Measurements from ENCODE around the gene GABRR1.
"Not testable (repeated sequence)": the region's sequence is repeated elsewhere in the genome, so short reads cannot be mapped to it uniquely, and the experiment has no call there.

The GABRR1 gene

DNA sequence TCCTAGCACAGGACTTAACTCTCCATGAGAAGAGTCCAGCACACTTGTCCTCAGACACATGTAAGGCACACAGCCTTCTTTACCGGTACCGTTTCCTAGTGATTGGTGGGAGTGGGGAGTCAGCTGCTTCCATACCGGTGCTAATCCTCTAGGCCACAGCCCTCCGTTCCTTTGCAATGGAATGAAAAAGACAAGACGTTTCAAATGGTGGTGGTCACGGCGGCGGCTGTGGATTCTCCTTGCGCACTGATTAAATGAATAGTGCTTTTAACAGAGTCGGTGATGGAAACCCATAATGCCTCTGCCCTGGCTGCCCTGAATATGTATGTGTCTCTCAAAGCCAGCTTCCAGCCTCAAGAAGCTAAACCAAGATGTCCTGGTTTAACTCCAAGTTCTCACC lies 34.8 kb upstream of the GABRR1 start:
- H3K4me1 ChIP-seq (ENCODE audit: control insufficient read depth in 1 of 2, insufficient read depth in 2 of 2, low read length in 2 of 2) = no peaks in the 10 kb centered on the region
- H3K9me3 ChIP-seq (ENCODE audit: control insufficient read depth in 1 of 2, low read length in 2 of 2) = no peaks in the 10 kb centered on the region
- no peaks in the 10 kb centered on the region for H3K36me3 ChIP-seq (ENCODE audit: control insufficient read depth in 1 of 2, insufficient read depth in 2 of 2, low read length in 2 of 2)
- no peaks in the 10 kb centered on the region for H3K27me3 ChIP-seq (ENCODE audit: control insufficient read depth in 1 of 2, insufficient read depth in 2 of 2, low read length in 2 of 2)
- no peak overlapping the region for H3K27ac ChIP-seq (ENCODE audit: low read depth, low read length)
- H3K9ac ChIP-seq (ENCODE audit: low read depth in 1 of 2, low read length in 2 of 2) = no peak overlapping the region
- no peak overlapping the region for H3K4me3 ChIP-seq (ENCODE audit: low read depth in 1 of 2, low read length in 2 of 2)

DNA sequence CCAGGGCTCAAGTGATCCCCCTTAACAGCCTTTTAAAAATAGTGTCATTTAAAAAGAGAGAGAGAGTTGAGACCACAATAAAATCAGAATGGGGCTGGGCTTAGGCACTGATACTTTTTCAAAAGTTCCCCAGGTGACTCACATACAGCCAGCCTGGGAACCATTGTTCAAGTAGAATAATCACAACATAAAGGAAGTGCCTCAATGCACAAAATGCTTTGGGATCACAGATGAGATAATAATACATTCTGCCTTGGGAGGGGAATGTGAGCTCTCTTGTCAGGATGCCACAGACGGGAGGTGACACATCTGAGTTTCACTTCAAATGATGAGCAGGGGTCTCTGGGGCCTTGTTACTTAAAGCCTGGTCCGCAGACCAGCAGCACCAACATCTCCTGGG lies 34.0 kb upstream of the GABRR1 start:
- Histone ChIP-seq H3K27me3 (ENCODE audit: control insufficient read depth in 1 of 2, insufficient read depth in 2 of 2, low read length in 2 of 2) (no peaks in the 10 kb centered on the region), H3K36me3 (ENCODE audit: control insufficient read depth in 1 of 2, insufficient read depth in 2 of 2, low read length in 2 of 2) (no peaks in the 10 kb centered on the region), H3K9me3 (ENCODE audit: control insufficient read depth in 1 of 2, low read length in 2 of 2) (no peaks in the 10 kb centered on the region), H3K4me1 (ENCODE audit: control insufficient read depth in 1 of 2, insufficient read depth in 2 of 2, low read length in 2 of 2) (no peaks in the 10 kb centered on the region), H3K27ac (ENCODE audit: low read depth, low read length) (no peak overlapping the region), H3K9ac (ENCODE audit: low read depth in 1 of 2, low read length in 2 of 2) (no peak overlapping the region), H3K4me3 (ENCODE audit: low read depth in 1 of 2, low read length in 2 of 2) (no peak overlapping the region)

DNA sequence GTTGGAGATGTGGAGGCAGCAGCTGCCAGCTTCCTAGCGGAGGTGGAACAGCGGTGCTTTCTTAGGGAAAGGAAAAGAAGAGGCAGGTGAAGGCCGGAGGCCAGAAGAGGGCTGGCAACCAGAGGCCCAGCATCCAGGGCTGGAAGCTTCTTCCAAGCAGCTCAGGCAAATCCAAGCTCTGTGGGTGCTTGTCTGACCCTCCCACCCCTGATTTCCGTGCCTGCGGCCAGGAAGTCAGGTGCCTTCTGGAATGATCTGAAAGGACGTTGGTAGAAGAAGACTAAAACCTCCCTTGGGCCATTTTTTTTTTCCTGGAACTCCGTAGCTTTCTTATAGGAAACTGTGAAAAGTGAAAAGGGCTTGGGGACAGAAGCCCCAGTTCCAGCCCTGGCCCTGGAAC lies 33.1 kb upstream of the GABRR1 start:
- H3K27ac ChIP-seq (ENCODE audit: low read depth, low read length) = no peak overlapping the region
- H3K9ac ChIP-seq (ENCODE audit: low read depth in 1 of 2, low read length in 2 of 2) = no peak overlapping the region
- H3K4me3 ChIP-seq (ENCODE audit: low read depth in 1 of 2, low read length in 2 of 2) = no peak overlapping the region
- no peaks in the 10 kb centered on the region for H3K36me3 ChIP-seq (ENCODE audit: control insufficient read depth in 1 of 2, insufficient read depth in 2 of 2, low read length in 2 of 2)
- no peaks in the 10 kb centered on the region for H3K9me3 ChIP-seq (ENCODE audit: control insufficient read depth in 1 of 2, low read length in 2 of 2)
- no peaks in the 10 kb centered on the region for H3K27me3 ChIP-seq (ENCODE audit: control insufficient read depth in 1 of 2, insufficient read depth in 2 of 2, low read length in 2 of 2)
- no peaks in the 10 kb centered on the region for H3K4me1 ChIP-seq (ENCODE audit: control insufficient read depth in 1 of 2, insufficient read depth in 2 of 2, low read length in 2 of 2)

DNA sequence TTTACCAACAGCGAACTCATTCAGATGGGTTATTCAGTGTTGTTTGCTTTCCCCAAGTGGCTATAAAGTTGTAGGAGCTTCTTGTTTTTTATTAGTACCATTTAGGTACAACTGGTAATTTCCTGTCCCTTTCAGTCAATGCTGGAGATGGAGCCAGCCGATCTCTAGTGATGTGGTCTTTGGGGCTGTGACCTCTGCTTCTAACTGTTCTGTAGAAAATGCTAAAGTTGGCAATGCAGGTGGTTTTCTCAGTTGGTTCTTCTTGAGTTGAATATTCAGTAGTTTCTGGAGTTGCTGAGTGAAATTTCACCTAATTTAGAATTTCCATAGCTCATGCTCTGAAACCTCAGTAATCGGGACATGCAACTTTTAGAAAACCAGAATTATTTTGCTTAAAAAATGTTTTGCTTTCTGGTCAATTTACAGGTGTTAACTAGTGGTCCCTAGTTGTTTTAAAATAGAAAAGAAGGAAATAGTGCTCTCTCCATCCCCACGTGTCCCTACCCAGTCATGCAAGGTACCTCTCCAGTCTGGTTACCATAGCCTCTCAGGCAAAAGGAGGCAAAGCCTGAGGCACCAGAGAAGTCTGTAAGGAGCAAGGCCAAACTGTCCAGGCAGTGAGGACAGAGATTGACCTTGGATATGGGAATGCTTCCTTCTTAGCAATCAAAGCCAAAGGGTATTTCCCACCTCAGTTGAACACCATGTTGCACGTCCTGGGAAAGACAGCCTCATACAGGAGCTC lies 27.3 kb upstream of the GABRR1 start:
- Histone ChIP-seq H3K27me3 (ENCODE audit: control insufficient read depth in 1 of 2, insufficient read depth in 2 of 2, low read length in 2 of 2) (no peaks in the 10 kb centered on the region), H3K4me1 (ENCODE audit: control insufficient read depth in 1 of 2, insufficient read depth in 2 of 2, low read length in 2 of 2) (peaks cover 0 to 3% of the 10 kb centered on the region in 2 donors), H3K36me3 (ENCODE audit: control insufficient read depth in 1 of 2, insufficient read depth in 2 of 2, low read length in 2 of 2) (no peaks in the 10 kb centered on the region), H3K27ac (ENCODE audit: low read depth, low read length) (no peak overlapping the region), H3K4me3 (ENCODE audit: low read depth in 1 of 2, low read length in 2 of 2) (no peak overlapping the region), H3K9ac (ENCODE audit: low read depth in 1 of 2, low read length in 2 of 2) (no peak overlapping the region), H3K9me3 (ENCODE audit: control insufficient read depth in 1 of 2, low read length in 2 of 2) (no peaks in the 10 kb centered on the region)

DNA sequence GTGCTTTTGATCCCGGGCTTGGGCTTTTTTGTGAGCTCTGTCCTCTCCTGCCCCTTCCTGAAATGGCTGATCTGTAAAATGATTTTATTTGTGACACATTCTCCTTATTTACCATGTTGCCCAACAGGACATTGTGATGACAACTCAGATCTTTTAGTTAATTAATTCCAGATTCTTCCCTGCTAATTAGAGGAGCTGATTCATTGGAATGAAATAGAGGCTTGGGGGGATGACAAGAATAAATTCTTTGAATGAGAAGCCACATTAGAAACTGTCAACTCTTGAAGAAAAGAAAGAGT lies 26.1 kb upstream of the GABRR1 start:
- H3K9me3 ChIP-seq (ENCODE audit: control insufficient read depth in 1 of 2, low read length in 2 of 2) = no peaks in the 10 kb centered on the region
- H3K4me3 ChIP-seq (ENCODE audit: low read depth in 1 of 2, low read length in 2 of 2) = no peak overlapping the region
- no peaks in the 10 kb centered on the region for H3K36me3 ChIP-seq (ENCODE audit: control insufficient read depth in 1 of 2, insufficient read depth in 2 of 2, low read length in 2 of 2)
- H3K9ac ChIP-seq (ENCODE audit: low read depth in 1 of 2, low read length in 2 of 2) = no peak overlapping the region
- H3K27me3 ChIP-seq (ENCODE audit: control insufficient read depth in 1 of 2, insufficient read depth in 2 of 2, low read length in 2 of 2) = no peaks in the 10 kb centered on the region
- no peak overlapping the region for H3K27ac ChIP-seq (ENCODE audit: low read depth, low read length)
- peaks cover 0 to 3% of the 10 kb centered on the region in 2 donors for H3K4me1 ChIP-seq (ENCODE audit: control insufficient read depth in 1 of 2, insufficient read depth in 2 of 2, low read length in 2 of 2)

DNA sequence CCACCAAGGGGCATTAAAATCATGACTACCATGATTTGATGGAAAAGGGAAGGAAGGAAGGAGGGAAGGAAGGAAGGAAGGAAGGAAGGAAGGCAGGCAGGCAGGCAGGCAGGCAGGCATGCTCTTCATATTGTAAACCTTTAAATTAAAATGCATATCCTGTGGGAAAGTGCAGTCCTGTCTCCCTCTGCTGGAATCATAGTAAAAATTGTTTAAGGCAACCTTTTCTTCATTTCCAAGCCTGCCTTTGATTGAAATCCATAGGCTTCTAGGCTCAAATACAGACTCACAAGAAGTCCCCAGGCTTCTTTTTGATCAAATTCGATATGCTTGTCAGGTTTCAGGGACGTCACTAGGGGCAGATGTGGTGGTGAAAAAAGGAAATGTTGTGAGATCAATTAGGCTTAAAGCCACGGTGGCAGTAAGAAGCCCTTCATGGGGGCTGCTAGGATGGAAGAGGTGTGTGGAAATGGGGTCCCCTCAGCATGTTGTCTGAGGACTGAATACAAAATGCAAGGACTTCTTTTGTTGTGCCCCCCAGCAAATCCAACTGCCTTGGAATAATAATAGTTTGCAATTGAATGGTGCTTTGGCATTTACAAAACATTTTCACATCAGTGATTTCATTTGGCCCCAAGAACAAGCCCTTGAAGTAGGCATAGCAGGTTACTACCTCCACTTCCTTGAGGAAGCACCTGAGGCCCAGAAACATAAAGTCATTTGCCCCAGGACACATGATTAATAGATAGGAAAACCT lies 25.6 kb upstream of the GABRR1 start:
- Histone ChIP-seq H3K27me3 (ENCODE audit: control insufficient read depth in 1 of 2, insufficient read depth in 2 of 2, low read length in 2 of 2) (no peaks in the 10 kb centered on the region), H3K9me3 (ENCODE audit: control insufficient read depth in 1 of 2, low read length in 2 of 2) (no peaks in the 10 kb centered on the region), H3K9ac (ENCODE audit: low read depth in 1 of 2, low read length in 2 of 2) (no peak overlapping the region), H3K4me1 (ENCODE audit: control insufficient read depth in 1 of 2, insufficient read depth in 2 of 2, low read length in 2 of 2) (peaks cover 0 to 3% of the 10 kb centered on the region in 2 donors), H3K4me3 (ENCODE audit: low read depth in 1 of 2, low read length in 2 of 2) (no peak overlapping the region), H3K27ac (ENCODE audit: low read depth, low read length) (no peak overlapping the region), H3K36me3 (ENCODE audit: control insufficient read depth in 1 of 2, insufficient read depth in 2 of 2, low read length in 2 of 2) (no peaks in the 10 kb centered on the region)

DNA sequence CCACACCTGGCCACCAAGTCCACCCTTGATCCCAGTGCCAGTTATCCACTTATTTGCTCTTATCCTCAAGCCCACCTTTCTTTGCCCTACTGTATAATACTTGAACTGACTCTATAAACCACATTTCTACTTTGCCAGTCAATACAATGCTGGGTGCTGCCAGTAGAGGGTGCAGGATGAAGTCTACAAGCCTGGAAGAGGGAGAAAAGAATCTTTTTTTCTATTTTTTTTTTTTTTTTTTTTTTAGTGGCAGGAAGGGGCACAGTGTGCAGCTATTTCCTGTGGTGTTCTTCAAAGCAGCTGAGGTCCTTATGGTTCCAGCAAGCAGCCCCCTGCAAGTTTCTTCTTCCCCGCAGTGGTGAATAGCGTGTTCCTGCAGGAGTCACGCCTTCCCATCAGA lies 22.2 kb upstream of the GABRR1 start:
- no peak overlapping the region for H3K27ac ChIP-seq (ENCODE audit: low read depth, low read length)
- no peak overlapping the region for H3K4me3 ChIP-seq (ENCODE audit: low read depth in 1 of 2, low read length in 2 of 2)
- no peaks in the 10 kb centered on the region for H3K9me3 ChIP-seq (ENCODE audit: control insufficient read depth in 1 of 2, low read length in 2 of 2)

DNA sequence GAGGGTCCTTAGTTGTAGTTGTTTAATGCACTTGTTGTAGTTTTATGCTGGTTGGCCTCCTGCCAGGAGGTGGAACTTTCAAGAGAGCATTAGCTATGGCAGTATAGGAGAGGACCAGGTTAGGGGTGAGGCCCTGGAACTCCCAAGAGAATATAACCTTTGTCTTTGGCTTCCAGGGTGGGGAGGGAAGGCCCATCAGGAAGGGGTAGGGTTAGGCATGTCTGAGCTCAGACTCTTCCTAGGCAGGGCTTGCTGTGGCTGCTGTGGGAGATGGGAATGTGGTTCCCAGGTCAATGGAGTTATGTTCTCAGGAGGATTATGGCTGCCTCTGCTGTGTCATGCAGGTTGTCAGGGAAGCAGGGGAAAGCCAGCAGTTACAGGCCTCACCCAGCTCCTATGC lies 20.0 kb upstream of the GABRR1 start:
- Histone ChIP-seq H3K4me1 (ENCODE audit: control insufficient read depth in 1 of 2, insufficient read depth in 2 of 2, low read length in 2 of 2) (peaks cover 0 to 4% of the 10 kb centered on the region in 2 donors), H3K4me3 (ENCODE audit: low read depth in 1 of 2, low read length in 2 of 2) (no peak overlapping the region), H3K27ac (ENCODE audit: low read depth, low read length) (no peak overlapping the region), H3K27me3 (ENCODE audit: control insufficient read depth in 1 of 2, insufficient read depth in 2 of 2, low read length in 2 of 2) (no peaks in the 10 kb centered on the region), H3K9me3 (ENCODE audit: control insufficient read depth in 1 of 2, low read length in 2 of 2) (no peaks in the 10 kb centered on the region), H3K36me3 (ENCODE audit: control insufficient read depth in 1 of 2, insufficient read depth in 2 of 2, low read length in 2 of 2) (no peaks in the 10 kb centered on the region), H3K9ac (ENCODE audit: low read depth in 1 of 2, low read length in 2 of 2) (no peak overlapping the region)

More for the DNA sequence above, 22.2 kb upstream of the GABRR1 start:
- Histone ChIP-seq H3K9ac (ENCODE audit: low read depth in 1 of 2, low read length in 2 of 2) (no peak overlapping the region), H3K4me1 (ENCODE audit: control insufficient read depth in 1 of 2, insufficient read depth in 2 of 2, low read length in 2 of 2) (peaks cover 0 to 6% of the 10 kb centered on the region in 2 donors), H3K36me3 (ENCODE audit: control insufficient read depth in 1 of 2, insufficient read depth in 2 of 2, low read length in 2 of 2) (no peaks in the 10 kb centered on the region), H3K27me3 (ENCODE audit: control insufficient read depth in 1 of 2, insufficient read depth in 2 of 2, low read length in 2 of 2) (no peaks in the 10 kb centered on the region)

DNA sequence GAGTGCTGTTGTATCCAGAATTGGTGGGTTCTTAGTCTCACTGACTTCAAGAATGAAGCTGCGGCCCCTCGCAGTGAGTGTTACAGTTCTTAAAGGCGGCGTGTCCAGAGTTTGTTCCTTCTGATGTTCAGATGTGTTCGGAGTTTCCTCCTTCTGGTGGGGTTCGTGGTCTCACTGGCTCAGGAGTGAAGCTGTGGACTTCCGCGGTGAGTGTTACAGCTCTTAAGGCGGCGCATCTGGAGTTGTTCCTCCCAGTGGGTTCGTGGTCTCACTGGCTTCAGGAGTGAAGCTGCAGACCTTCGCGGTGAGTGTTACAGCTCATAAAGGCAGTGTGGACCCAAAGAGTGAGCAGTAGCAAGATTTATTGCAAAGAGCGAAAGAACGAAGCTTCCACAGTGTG lies 16.4 kb upstream of the GABRR1 start:
- not testable (repeated sequence) for H3K9me3 ChIP-seq (ENCODE audit: control insufficient read depth in 1 of 2, low read length in 2 of 2); H3K4me3 ChIP-seq (ENCODE audit: low read depth in 1 of 2, low read length in 2 of 2); H3K36me3 ChIP-seq (ENCODE audit: control insufficient read depth in 1 of 2, insufficient read depth in 2 of 2, low read length in 2 of 2); H3K9ac ChIP-seq (ENCODE audit: low read depth in 1 of 2, low read length in 2 of 2); H3K4me1 ChIP-seq (ENCODE audit: control insufficient read depth in 1 of 2, insufficient read depth in 2 of 2, low read length in 2 of 2); H3K27ac ChIP-seq (ENCODE audit: low read depth, low read length); H3K27me3 ChIP-seq (ENCODE audit: control insufficient read depth in 1 of 2, insufficient read depth in 2 of 2, low read length in 2 of 2)

DNA sequence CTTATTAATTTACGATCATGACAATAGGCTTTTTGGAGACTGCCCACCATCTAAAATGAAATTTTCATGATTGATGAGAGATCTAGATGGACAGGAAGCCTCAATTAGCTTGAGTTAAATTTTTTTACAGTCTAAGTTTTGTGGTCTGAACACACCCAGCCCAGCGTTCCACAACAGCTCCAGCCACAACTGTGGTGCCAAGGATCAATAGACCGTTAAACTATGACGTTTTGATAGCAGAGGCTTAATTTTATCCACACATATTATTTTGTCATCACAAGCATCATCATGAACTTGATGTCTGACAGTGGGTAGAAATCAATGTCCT lies 5.5 kb upstream of the GABRR1 start:
- no peaks in the 10 kb centered on the region for H3K27me3 ChIP-seq (ENCODE audit: control insufficient read depth in 1 of 2, insufficient read depth in 2 of 2, low read length in 2 of 2)
- no peak overlapping the region for H3K4me3 ChIP-seq (ENCODE audit: low read depth in 1 of 2, low read length in 2 of 2)
- H3K9ac ChIP-seq (ENCODE audit: low read depth in 1 of 2, low read length in 2 of 2) = no peak overlapping the region
- H3K9me3 ChIP-seq (ENCODE audit: control insufficient read depth in 1 of 2, low read length in 2 of 2) = no peaks in the 10 kb centered on the region
- H3K36me3 ChIP-seq (ENCODE audit: control insufficient read depth in 1 of 2, insufficient read depth in 2 of 2, low read length in 2 of 2) = no peaks in the 10 kb centered on the region
- H3K4me1 ChIP-seq (ENCODE audit: control insufficient read depth in 1 of 2, insufficient read depth in 2 of 2, low read length in 2 of 2) = no peaks in the 10 kb centered on the region
- H3K27ac ChIP-seq (ENCODE audit: low read depth, low read length) = no peak overlapping the region

Data from duodenal mucosa (tissue), 2 donors.